A549 (cell line): ENCODE measurements around the gene TIMP3.

ENCODE experiments used
- CEBPB ChIP-seq, 2 experiments: fragments of >200 bp in 1 of 2; sonication (Bioruptor Twin) in 1 of 2; formaldehyde crosslinking in 1 of 2; IDR thresholded peaks; 2 replicates each; pipeline ENCODE4 v1.6.1; 2012 to 2016
- CTCF ChIP-seq: fragments of >200 bp; sonication (Bioruptor Twin); formaldehyde crosslinking; IDR thresholded peaks from 3 replicates; pipeline ENCODE4 v1.5.1; 2016
- EP300 ChIP-seq, 2 experiments: fragments of >200 bp; sonication (Bioruptor Twin); formaldehyde crosslinking; IDR thresholded peaks; 2 replicates in 1 of 2; 3 replicates in 1 of 2; pipeline ENCODE4 v1.6.1; 2016 to 2017
- ESRRA ChIP-seq: fragments of 150-350 bp; IDR thresholded peaks from 2 replicates; pipeline ENCODE4 v1.6.1; 2014; ENCODE audit warnings: mild to moderate bottlenecking, low read length, borderline replicate concordance
- FOSB ChIP-seq: fragments of 250-450 bp; sonication (Bioruptor Pico); IDR thresholded peaks from 2 replicates; pipeline ENCODE4 v1.5.0; 2020; ENCODE audit warnings: mild to moderate bottlenecking, moderate library complexity
- NPAS2 ChIP-seq: fragments of 250-450 bp; sonication (Bioruptor Pico); IDR thresholded peaks from 2 replicates; pipeline ENCODE4 v1.8.0; 2022; ENCODE audit warnings: mild to moderate bottlenecking, moderate library complexity, borderline replicate concordance
- POLR2A ChIP-seq: IDR thresholded peaks from 2 replicates; pipeline ENCODE4 v1.6.1; 2012; ENCODE audit warnings: mild to moderate bottlenecking, low read length
- POLR2AphosphoS2 ChIP-seq: conservative IDR thresholded peaks from 2 replicates; pipeline ENCODE4 v1.6.1; 2012; ENCODE audit warnings: low read length, improper control_type of control experiment, inconsistent platforms
- REST ChIP-seq: fragments of 200-600 bp; sonication (generic); IDR thresholded peaks from 2 replicates; pipeline ENCODE4 v1.6.1; 2016; ENCODE audit warnings: antibody characterized with exemption, mild to moderate bottlenecking, moderate library complexity
- TFCP2L1 ChIP-seq: fragments of 250-450 bp; sonication (Bioruptor Pico); IDR thresholded peaks from 2 replicates; pipeline ENCODE4 v1.5.0; 2021; ENCODE audit warnings: mild to moderate bottlenecking

- TF ChIP-seq NPAS2 (CRISPR knock-in tag) = no peak
- TF ChIP-seq CEBPB (IDR thresholded peaks at IDR 0.05) = no peak
- no peak for TF ChIP-seq REST
- no peak for TF ChIP-seq POLR2AphosphoS2
- no peak for TF ChIP-seq CTCF
- no peak for TF ChIP-seq POLR2A
- TF ChIP-seq TFCP2L1 (CRISPR knock-in tag) = no peak
- no peak for TF ChIP-seq ESRRA
- TF ChIP-seq EP300 (IDR thresholded peaks at IDR 0.05) = no peak
- no peak for TF ChIP-seq FOSB
These were observed 80.9 kb downstream of the TIMP3 start for GRCh38 chr22:32882360-32882755.
